NCI-H1930 (cell line): ENCODE measurements around the gene TEX2.

Experiments
- DNase-seq, 2 experiments: peaks; one replicate each; lab custom pipeline; 2025; lab: John Stamatoyannopoulos, UW

TEX2 gene

GRCh38 chr17:64269687-64270649, 6.9 kb upstream of the TEX2 start:
- DNase-seq, result no peak

- no peak for DNase-seq
Measured at GRCh38 chr17:64264891-64265290, 1.8 kb upstream of the TEX2 start.

- DNase-seq, result no peak
Measured at GRCh38 chr17:64262198-64262999, 661 bp downstream of the TEX2 start.

- DNase-seq, result no peak
Measured at GRCh38 chr17:64261417-64262145, 1.5 kb downstream of the TEX2 start.

GRCh38 chr17:64260886-64261285, 2.2 kb downstream of the TEX2 start:
- no peak for DNase-seq

GRCh38 chr17:64259922-64260321, 3.1 kb downstream of the TEX2 start:
- no peak for DNase-seq

- DNase-seq, result no peak
Measured at GRCh38 chr17:64259426-64259825, 3.6 kb downstream of the TEX2 start.

- no peak for DNase-seq
Measured at GRCh38 chr17:64256913-64257807, 5.9 kb downstream of the TEX2 start.

GRCh38 chr17:64255764-64256163, 7.3 kb downstream of the TEX2 start:
- DNase-seq, result no peak

GRCh38 chr17:64254755-64255154, 8.3 kb downstream of the TEX2 start:
- no peak for DNase-seq

GRCh38 chr17:64253470-64253869, 9.6 kb downstream of the TEX2 start:
- DNase-seq, result no peak

GRCh38 chr17:64252831-64253230, 10.2 kb downstream of the TEX2 start:
- DNase-seq, result no peak

- no peak for DNase-seq
Measured at GRCh38 chr17:64250233-64250835, 12.7 kb downstream of the TEX2 start.

GRCh38 chr17:64247836-64248235, 15.2 kb downstream of the TEX2 start:
- no peak for DNase-seq

- no peak for DNase-seq
Measured at GRCh38 chr17:64245218-64246145, 17.6 kb downstream of the TEX2 start.

- DNase-seq, result no peak
Measured at GRCh38 chr17:64244165-64244564, 18.9 kb downstream of the TEX2 start.

- no peak for DNase-seq
Measured at GRCh38 chr17:64243340-64243739, 19.7 kb downstream of the TEX2 start.

- DNase-seq, result no peak
Measured at GRCh38 chr17:64242633-64243032, 20.4 kb downstream of the TEX2 start.

- DNase-seq, result no peak
Measured at GRCh38 chr17:64240741-64241347, 22.2 kb downstream of the TEX2 start.
